Measurements from ENCODE around the gene WDR35.
"Not testable (repeated sequence)": the region's sequence is repeated elsewhere in the genome, so short reads cannot be mapped to it uniquely, and the experiment has no call there.

Gene WDR35

GRCh38 chr2:19882286-19882685, 107.6 kb downstream of the WDR35 start:
- Histone ChIP-seq H3K27me3 (ENCODE audit: control insufficient read depth, insufficient read depth, low read length) (no peaks in the 10 kb centered on the region), H3K27ac (ENCODE audit: low read depth, low read length) (no peak overlapping the region), H3K9ac (ENCODE audit: low read length) (no peak overlapping the region), H3K4me3 (ENCODE audit: low read length) (no peak overlapping the region), H3K36me3 (ENCODE audit: control insufficient read depth, insufficient read depth, low read length) (no peaks in the 10 kb centered on the region), H3K4me1 (ENCODE audit: control insufficient read depth, insufficient read depth, low read length) (no peaks in the 10 kb centered on the region)

- H3K4me1 ChIP-seq (ENCODE audit: control insufficient read depth, insufficient read depth, low read length) = no peaks in the 10 kb centered on the region
- no peak overlapping the region for H3K9ac ChIP-seq (ENCODE audit: low read length)
- H3K27ac ChIP-seq (ENCODE audit: low read depth, low read length) = no peak overlapping the region
- no peaks in the 10 kb centered on the region for H3K36me3 ChIP-seq (ENCODE audit: control insufficient read depth, insufficient read depth, low read length)
- no peak overlapping the region for H3K4me3 ChIP-seq (ENCODE audit: low read length)
- H3K27me3 ChIP-seq (ENCODE audit: control insufficient read depth, insufficient read depth, low read length) = no peaks in the 10 kb centered on the region
Measured at GRCh38 chr2:19881908-19882265, 108.0 kb downstream of the WDR35 start.

GRCh38 chr2:19881221-19881907, 108.5 kb downstream of the WDR35 start:
- Histone ChIP-seq H3K4me3 (ENCODE audit: low read length) (no peak overlapping the region), H3K4me1 (ENCODE audit: control insufficient read depth, insufficient read depth, low read length) (no peaks in the 10 kb centered on the region), H3K27ac (ENCODE audit: low read depth, low read length) (no peak overlapping the region), H3K36me3 (ENCODE audit: control insufficient read depth, insufficient read depth, low read length) (no peaks in the 10 kb centered on the region), H3K9ac (ENCODE audit: low read length) (no peak overlapping the region), H3K27me3 (ENCODE audit: control insufficient read depth, insufficient read depth, low read length) (no peaks in the 10 kb centered on the region)

- H3K4me1 ChIP-seq (ENCODE audit: control insufficient read depth, insufficient read depth, low read length); H3K4me3 ChIP-seq (ENCODE audit: low read length); H3K9ac ChIP-seq (ENCODE audit: low read length); H3K27ac ChIP-seq (ENCODE audit: low read depth, low read length); H3K27me3 ChIP-seq (ENCODE audit: control insufficient read depth, insufficient read depth, low read length); H3K36me3 ChIP-seq (ENCODE audit: control insufficient read depth, insufficient read depth, low read length): not testable (repeated sequence)
Measured at GRCh38 chr2:19880191-19880590, 109.7 kb downstream of the WDR35 start.

GRCh38 chr2:19879120-19879519, 110.8 kb downstream of the WDR35 start:
- Histone ChIP-seq H3K9ac (ENCODE audit: low read length) (no peak overlapping the region), H3K4me1 (ENCODE audit: control insufficient read depth, insufficient read depth, low read length) (no peaks in the 10 kb centered on the region), H3K4me3 (ENCODE audit: low read length) (no peak overlapping the region)

GRCh38 chr2:19878268-19879046, 111.4 kb downstream of the WDR35 start:
- Histone ChIP-seq H3K36me3 (ENCODE audit: control insufficient read depth, insufficient read depth, low read length) (no peaks in the 10 kb centered on the region), H3K9ac (ENCODE audit: low read length) (no peak overlapping the region), H3K4me1 (ENCODE audit: control insufficient read depth, insufficient read depth, low read length) (no peaks in the 10 kb centered on the region), H3K4me3 (ENCODE audit: low read length) (no peak overlapping the region), H3K27me3 (ENCODE audit: control insufficient read depth, insufficient read depth, low read length) (no peaks in the 10 kb centered on the region), H3K27ac (ENCODE audit: low read depth, low read length) (no peak overlapping the region)

More at GRCh38 chr2:19879120-19879519, 110.8 kb downstream of the WDR35 start:
- Histone ChIP-seq H3K27ac (ENCODE audit: low read depth, low read length) (no peak overlapping the region), H3K27me3 (ENCODE audit: control insufficient read depth, insufficient read depth, low read length) (no peaks in the 10 kb centered on the region), H3K36me3 (ENCODE audit: control insufficient read depth, insufficient read depth, low read length) (no peaks in the 10 kb centered on the region)

GRCh38 chr2:19876751-19877150, 113.2 kb downstream of the WDR35 start:
- Histone ChIP-seq H3K4me1 (ENCODE audit: control insufficient read depth, insufficient read depth, low read length) (no peaks in the 10 kb centered on the region), H3K9ac (ENCODE audit: low read length) (no peak overlapping the region), H3K36me3 (ENCODE audit: control insufficient read depth, insufficient read depth, low read length) (no peaks in the 10 kb centered on the region), H3K27me3 (ENCODE audit: control insufficient read depth, insufficient read depth, low read length) (no peaks in the 10 kb centered on the region), H3K27ac (ENCODE audit: low read depth, low read length) (no peak overlapping the region), H3K4me3 (ENCODE audit: low read length) (no peak overlapping the region)

- Histone ChIP-seq H3K27ac (ENCODE audit: low read depth, low read length) (no peak overlapping the region), H3K27me3 (ENCODE audit: control insufficient read depth, insufficient read depth, low read length) (no peaks in the 10 kb centered on the region), H3K9ac (ENCODE audit: low read length) (no peak overlapping the region), H3K36me3 (ENCODE audit: control insufficient read depth, insufficient read depth, low read length) (no peaks in the 10 kb centered on the region), H3K4me3 (ENCODE audit: low read length) (no peak overlapping the region), H3K4me1 (ENCODE audit: control insufficient read depth, insufficient read depth, low read length) (no peaks in the 10 kb centered on the region)
Measured at GRCh38 chr2:19875280-19875679, 114.6 kb downstream of the WDR35 start.

GRCh38 chr2:19874726-19875125, 115.2 kb downstream of the WDR35 start:
- no peaks in the 10 kb centered on the region for H3K4me1 ChIP-seq (ENCODE audit: control insufficient read depth, insufficient read depth, low read length)
- no peak overlapping the region for H3K9ac ChIP-seq (ENCODE audit: low read length)
- peaks cover 1% of the 10 kb centered on the region for H3K27me3 ChIP-seq (ENCODE audit: control insufficient read depth, insufficient read depth, low read length)
- no peak overlapping the region for H3K27ac ChIP-seq (ENCODE audit: low read depth, low read length)
- H3K4me3 ChIP-seq (ENCODE audit: low read length) = no peak overlapping the region
- H3K36me3 ChIP-seq (ENCODE audit: control insufficient read depth, insufficient read depth, low read length) = no peaks in the 10 kb centered on the region

GRCh38 chr2:19873014-19873413, 116.9 kb downstream of the WDR35 start:
- peaks cover 9% of the 10 kb centered on the region for H3K27me3 ChIP-seq (ENCODE audit: control insufficient read depth, insufficient read depth, low read length)
- no peak overlapping the region for H3K27ac ChIP-seq (ENCODE audit: low read depth, low read length)
- no peak overlapping the region for H3K4me3 ChIP-seq (ENCODE audit: low read length)
- peaks cover 2% of the 10 kb centered on the region for H3K4me1 ChIP-seq (ENCODE audit: control insufficient read depth, insufficient read depth, low read length)
- H3K36me3 ChIP-seq (ENCODE audit: control insufficient read depth, insufficient read depth, low read length) = no peaks in the 10 kb centered on the region
- H3K9ac ChIP-seq (ENCODE audit: low read length) = no peak overlapping the region

GRCh38 chr2:19872302-19872701, 117.6 kb downstream of the WDR35 start:
- Histone ChIP-seq H3K36me3 (ENCODE audit: control insufficient read depth, insufficient read depth, low read length) (no peaks in the 10 kb centered on the region), H3K9ac (ENCODE audit: low read length) (no peak overlapping the region), H3K27ac (ENCODE audit: low read depth, low read length) (no peak overlapping the region), H3K27me3 (ENCODE audit: control insufficient read depth, insufficient read depth, low read length) (peaks cover 9% of the 10 kb centered on the region), H3K4me1 (ENCODE audit: control insufficient read depth, insufficient read depth, low read length) (peaks cover 2% of the 10 kb centered on the region), H3K4me3 (ENCODE audit: low read length) (no peak overlapping the region)

- H3K9ac ChIP-seq (ENCODE audit: low read length) = no peak overlapping the region
- H3K36me3 ChIP-seq (ENCODE audit: control insufficient read depth, insufficient read depth, low read length) = no peaks in the 10 kb centered on the region
- no peak overlapping the region for H3K27ac ChIP-seq (ENCODE audit: low read depth, low read length)
- no peak overlapping the region for H3K4me3 ChIP-seq (ENCODE audit: low read length)
- H3K27me3 ChIP-seq (ENCODE audit: control insufficient read depth, insufficient read depth, low read length) = peaks cover 9% of the 10 kb centered on the region
- peaks cover 2% of the 10 kb centered on the region for H3K4me1 ChIP-seq (ENCODE audit: control insufficient read depth, insufficient read depth, low read length)
Measured at GRCh38 chr2:19871836-19872235, 118.1 kb downstream of the WDR35 start.

- peaks cover 9% of the 10 kb centered on the region for H3K27me3 ChIP-seq (ENCODE audit: control insufficient read depth, insufficient read depth, low read length)
Measured at GRCh38 chr2:19870792-19871191, 119.1 kb downstream of the WDR35 start.

More at GRCh38 chr2:19870792-19871191, 119.1 kb downstream of the WDR35 start:
- H3K4me3 ChIP-seq (ENCODE audit: low read length) = no peak overlapping the region
- H3K4me1 ChIP-seq (ENCODE audit: control insufficient read depth, insufficient read depth, low read length) = peaks cover 2% of the 10 kb centered on the region
- no peaks in the 10 kb centered on the region for H3K36me3 ChIP-seq (ENCODE audit: control insufficient read depth, insufficient read depth, low read length)
- H3K9ac ChIP-seq (ENCODE audit: low read length) = no peak overlapping the region
- no peak overlapping the region for H3K27ac ChIP-seq (ENCODE audit: low read depth, low read length)
